Gastrocnemius medialis (tissue), 4 donors: ENCODE data around the gene ULBP2.

Experiments used
- POLR2A ChIP-seq, 2 donors: fragments of 450-650 bp; IDR thresholded peaks; one replicate each; pipeline ENCODE4 v1.6.1; 2017; ENCODE audit warnings: antibody characterized with exemption in 2 of 2, mild to moderate bottlenecking in 2 of 2, moderate library complexity in 2 of 2
- TF ChIP-seq, protein P1 (sequence below), 5 experiments: fragments of 450-650 bp in 3 of 5; fragments of 200-600 bp in 2 of 5; sonication (generic) in 2 of 5; IDR thresholded peaks in 4 of 5; conservative IDR thresholded peaks in 1 of 5; 1 replicate in 4 of 5; 2 replicates in 1 of 5; pipeline ENCODE4 v1.5.1; 2016 to 2019; ENCODE audit warnings: antibody characterized with exemption in 5 of 5, mild to moderate bottlenecking in 3 of 5, moderate library complexity in 3 of 5

DNA sequence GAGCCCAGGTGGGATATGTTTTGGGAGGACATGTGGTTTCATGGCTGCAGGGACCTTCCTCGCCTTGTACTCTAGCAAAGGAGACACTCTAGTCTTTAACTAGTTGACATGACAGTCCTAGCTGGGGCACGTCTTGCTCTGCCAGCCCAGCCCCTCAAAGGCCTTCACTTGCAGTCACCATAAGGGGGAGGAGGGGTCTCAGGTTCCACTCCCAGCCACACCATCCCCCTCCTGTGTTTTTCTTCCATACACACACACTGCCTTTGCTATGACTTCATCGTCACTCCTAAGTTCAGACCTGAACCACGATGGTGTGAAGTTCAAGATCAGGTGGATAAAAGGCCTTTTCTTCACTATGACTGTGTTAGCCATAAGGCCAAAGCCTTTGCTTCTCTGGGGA is 35.4 kb downstream of the ULBP2 start:
- TF ChIP-seq, protein P1, sequence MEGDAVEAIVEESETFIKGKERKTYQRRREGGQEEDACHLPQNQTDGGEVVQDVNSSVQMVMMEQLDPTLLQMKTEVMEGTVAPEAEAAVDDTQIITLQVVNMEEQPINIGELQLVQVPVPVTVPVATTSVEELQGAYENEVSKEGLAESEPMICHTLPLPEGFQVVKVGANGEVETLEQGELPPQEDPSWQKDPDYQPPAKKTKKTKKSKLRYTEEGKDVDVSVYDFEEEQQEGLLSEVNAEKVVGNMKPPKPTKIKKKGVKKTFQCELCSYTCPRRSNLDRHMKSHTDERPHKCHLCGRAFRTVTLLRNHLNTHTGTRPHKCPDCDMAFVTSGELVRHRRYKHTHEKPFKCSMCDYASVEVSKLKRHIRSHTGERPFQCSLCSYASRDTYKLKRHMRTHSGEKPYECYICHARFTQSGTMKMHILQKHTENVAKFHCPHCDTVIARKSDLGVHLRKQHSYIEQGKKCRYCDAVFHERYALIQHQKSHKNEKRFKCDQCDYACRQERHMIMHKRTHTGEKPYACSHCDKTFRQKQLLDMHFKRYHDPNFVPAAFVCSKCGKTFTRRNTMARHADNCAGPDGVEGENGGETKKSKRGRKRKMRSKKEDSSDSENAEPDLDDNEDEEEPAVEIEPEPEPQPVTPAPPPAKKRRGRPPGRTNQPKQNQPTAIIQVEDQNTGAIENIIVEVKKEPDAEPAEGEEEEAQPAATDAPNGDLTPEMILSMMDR (IDR thresholded peaks at IDR 0.05 in 4 of 5, conservative IDR thresholded peaks at IDR 0.05 in 1 of 5), result no peak
- TF ChIP-seq POLR2A (IDR thresholded peaks at IDR 0.05), result no peak
